ENCODE data around the gene FBXW8. TPM values are rescaled to one million over a fixed set of nuclear protein-coding genes. Genes with fewer than 3 reads are reported as not detected.

Gene FBXW8
- total RNA-seq, 1 experiment from 2014 or later, result 15.3 TPM

- H2AK5ac ChIP-seq (ENCODE audit: insufficient read length, low read length), result no peak overlapping the region
- H2BK20ac ChIP-seq (ENCODE audit: low read depth, low read length, poor library complexity, severe bottlenecking), result no peak overlapping the region
- no peak overlapping the region for H4K8ac ChIP-seq (replicated peaks; ENCODE audit: insufficient read length, low read depth, low read length)
- Mint-ChIP-seq H3K27ac (peak overlapping the region; percentile 89 to 97 (median 94)), H3K27me3 (ENCODE audit: low read depth) (no peaks in the 10 kb centered on the region; the same call in 1 of the 2 replicates), H3K9me3 (no peaks in the 10 kb centered on the region), H3K4me1 (peaks cover 42 to 58% of the 10 kb centered on the region in 2 experiments), H3K4me3 (peak overlapping the region; percentile 49 to 57), H3K36me3 (ENCODE audit: insufficient read depth in 1 of 3, low read depth in 3 of 3) (no peaks in the 10 kb centered on the region; a peak in 3 of 7 replicates)
- H3K23me2 ChIP-seq (ENCODE audit: insufficient read length, low read depth, low read length, poor library complexity, severe bottlenecking), result no peaks in the 10 kb centered on the region
- no peaks in the 10 kb centered on the region for H3K79me2 ChIP-seq (ENCODE audit: insufficient read depth, low read length)
- no peak overlapping the region for H2BK5ac ChIP-seq (ENCODE audit: insufficient read length, low read length)
- H3K9me3 ChIP-seq (ENCODE audit: control insufficient read depth, low read depth, low read length), result no peaks in the 10 kb centered on the region
- no peak overlapping the region for H3T11ph ChIP-seq (ENCODE audit: low read length)
- H3K14ac ChIP-seq (ENCODE audit: insufficient read depth, low read length), result no peak overlapping the region; the same call in 1 of the 2 replicates
- no peaks in the 10 kb centered on the region for H4K20me1 ChIP-seq (ENCODE audit: control insufficient read depth, insufficient read depth, insufficient read length)
- WGBS (ENCODE audit: extremely low coverage, insufficient read length, low lambda C conversion rate), result no CpG with 5 or more reads among the region's 9 CpGs
- no peak overlapping the region for H3K27ac ChIP-seq (ENCODE audit: insufficient read length, low read depth, low read length)
- no peaks in the 10 kb centered on the region for H3K27me3 ChIP-seq (ENCODE audit: insufficient read depth, low read length)
- no peak overlapping the region for H4K91ac ChIP-seq (ENCODE audit: insufficient read length, low read depth, low read length)
- no peak for DNase-seq
- no peak overlapping the region for H3K23ac ChIP-seq (ENCODE audit: insufficient read length, low read depth, low read length)
- H3K56ac ChIP-seq (ENCODE audit: insufficient read length, low read depth, low read length), result no peak overlapping the region
- H2BK15ac ChIP-seq (ENCODE audit: low read depth, low read length), result no peak overlapping the region
- peaks cover 11% of the 10 kb centered on the region; the same call in 1 of the 2 replicates for H3K4me1 ChIP-seq (ENCODE audit: insufficient read depth, low read length)
- no peak overlapping the region for H3K4me2 ChIP-seq (ENCODE audit: insufficient read depth, insufficient read length, low read length)
- H3K4ac ChIP-seq (ENCODE audit: low read depth, low read length), result no peak overlapping the region
- TF ChIP-seq, protein P1, sequence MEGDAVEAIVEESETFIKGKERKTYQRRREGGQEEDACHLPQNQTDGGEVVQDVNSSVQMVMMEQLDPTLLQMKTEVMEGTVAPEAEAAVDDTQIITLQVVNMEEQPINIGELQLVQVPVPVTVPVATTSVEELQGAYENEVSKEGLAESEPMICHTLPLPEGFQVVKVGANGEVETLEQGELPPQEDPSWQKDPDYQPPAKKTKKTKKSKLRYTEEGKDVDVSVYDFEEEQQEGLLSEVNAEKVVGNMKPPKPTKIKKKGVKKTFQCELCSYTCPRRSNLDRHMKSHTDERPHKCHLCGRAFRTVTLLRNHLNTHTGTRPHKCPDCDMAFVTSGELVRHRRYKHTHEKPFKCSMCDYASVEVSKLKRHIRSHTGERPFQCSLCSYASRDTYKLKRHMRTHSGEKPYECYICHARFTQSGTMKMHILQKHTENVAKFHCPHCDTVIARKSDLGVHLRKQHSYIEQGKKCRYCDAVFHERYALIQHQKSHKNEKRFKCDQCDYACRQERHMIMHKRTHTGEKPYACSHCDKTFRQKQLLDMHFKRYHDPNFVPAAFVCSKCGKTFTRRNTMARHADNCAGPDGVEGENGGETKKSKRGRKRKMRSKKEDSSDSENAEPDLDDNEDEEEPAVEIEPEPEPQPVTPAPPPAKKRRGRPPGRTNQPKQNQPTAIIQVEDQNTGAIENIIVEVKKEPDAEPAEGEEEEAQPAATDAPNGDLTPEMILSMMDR (conservative IDR thresholded peaks at IDR 0.05), result no peak
- H4K5ac ChIP-seq (ENCODE audit: insufficient read length, low read depth, low read length), result no peak overlapping the region
- H3K18ac ChIP-seq (ENCODE audit: insufficient read length, low read depth, low read length), result no peak overlapping the region
- no peak overlapping the region for H2BK12ac ChIP-seq (ENCODE audit: insufficient read length, low read depth, low read length)
- no peak overlapping the region for H3K9ac ChIP-seq (ENCODE audit: extremely low read depth, insufficient read length, low read length)
- H2AFZ ChIP-seq (ENCODE audit: low read length), result no peak overlapping the region
- H3K79me1 ChIP-seq (ENCODE audit: insufficient read depth, low read depth, low read length, poor library complexity, severe bottlenecking), result no peaks in the 10 kb centered on the region
- no peak overlapping the region for H2BK120ac ChIP-seq (ENCODE audit: low read depth, low read length, poor library complexity, severe bottlenecking)
These were observed 142.3 kb downstream of the FBXW8 start for GRCh38 chr12:117053050-117053400.
